NCI-H1417 treated with DMSO at 0.1 percent for 48 hours (cell line): ENCODE measurements around the gene RERE.
A peak's percentile ranks its signal among the peaks of the same experiment; 100 is the strongest.

Experiments
- DNase-seq: peaks from one replicate; lab custom pipeline; 2025; lab: John Stamatoyannopoulos, UW

The RERE gene

GRCh38 chr1:8540971-8541370, 276.5 kb downstream of the RERE start:
- no peak for DNase-seq

GRCh38 chr1:8540261-8540941, 277.0 kb downstream of the RERE start:
- no peak for DNase-seq

DNA sequence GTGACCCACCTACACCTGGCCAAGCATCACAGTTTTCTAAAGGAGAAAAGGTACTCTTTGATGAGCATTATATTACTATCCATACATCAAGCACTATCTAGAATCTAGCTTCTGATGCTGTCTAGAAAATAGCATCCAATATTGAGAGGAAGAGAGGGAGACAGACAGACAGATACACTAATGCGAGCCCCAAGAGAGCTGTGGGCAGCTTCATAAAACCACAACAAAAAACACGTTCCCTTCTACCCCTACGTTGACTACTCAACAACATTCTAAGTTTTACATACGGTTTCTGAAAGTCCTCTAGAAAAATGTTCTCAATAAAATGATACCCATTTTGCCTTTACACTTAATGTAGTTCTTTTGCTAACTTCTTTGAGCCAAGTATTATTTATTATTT, 277.8 kb downstream of the RERE start:
- no peak for DNase-seq

- no peak for DNase-seq
These were observed 278.9 kb downstream of the RERE start for GRCh38 chr1:8538502-8538901.

- DNase-seq, result no peak
These were observed 279.4 kb downstream of the RERE start for GRCh38 chr1:8537991-8538390.

DNA sequence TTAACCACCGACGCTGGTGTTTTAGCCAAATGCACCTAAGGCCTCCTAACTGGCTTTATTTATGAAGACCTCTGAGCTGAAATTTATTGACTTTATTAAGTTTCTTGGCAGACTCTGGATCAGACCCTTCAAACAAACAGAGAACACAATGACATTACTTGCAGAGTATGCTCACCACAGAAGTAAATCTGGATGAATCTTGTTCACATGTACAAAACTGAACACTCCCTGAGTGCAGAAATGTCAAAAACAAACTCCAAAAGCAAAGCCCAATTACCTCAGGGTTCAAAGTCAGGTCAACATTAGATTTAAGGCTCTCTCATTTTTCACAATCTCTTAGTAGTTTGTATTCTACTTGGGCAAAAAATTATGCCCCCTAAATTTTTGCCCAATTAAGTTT, 280.9 kb downstream of the RERE start:
- no peak for DNase-seq

GRCh38 chr1:8533907-8534306, 283.5 kb downstream of the RERE start:
- no peak for DNase-seq

GRCh38 chr1:8533124-8533523, 284.3 kb downstream of the RERE start:
- DNase-seq, result no peak

DNA sequence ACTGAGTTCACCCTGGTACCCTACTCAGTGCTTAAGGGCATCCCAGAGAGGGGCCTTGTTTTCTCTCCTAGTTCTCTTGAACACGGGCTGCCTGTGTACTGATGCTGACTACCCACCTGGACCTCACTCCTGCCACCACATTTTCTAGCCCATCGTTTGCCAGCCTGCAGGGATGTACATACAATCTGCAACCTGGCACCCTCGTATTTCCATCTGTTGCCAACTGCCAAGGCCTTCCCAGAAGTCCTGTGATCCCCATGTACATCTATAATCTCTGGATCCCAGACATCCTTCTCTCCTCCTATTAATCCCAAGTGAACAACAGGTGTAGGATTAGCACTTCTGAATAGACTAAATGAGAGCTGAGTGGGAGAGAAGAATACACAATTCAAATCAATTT, 287.5 kb downstream of the RERE start:
- no peak for DNase-seq

DNA sequence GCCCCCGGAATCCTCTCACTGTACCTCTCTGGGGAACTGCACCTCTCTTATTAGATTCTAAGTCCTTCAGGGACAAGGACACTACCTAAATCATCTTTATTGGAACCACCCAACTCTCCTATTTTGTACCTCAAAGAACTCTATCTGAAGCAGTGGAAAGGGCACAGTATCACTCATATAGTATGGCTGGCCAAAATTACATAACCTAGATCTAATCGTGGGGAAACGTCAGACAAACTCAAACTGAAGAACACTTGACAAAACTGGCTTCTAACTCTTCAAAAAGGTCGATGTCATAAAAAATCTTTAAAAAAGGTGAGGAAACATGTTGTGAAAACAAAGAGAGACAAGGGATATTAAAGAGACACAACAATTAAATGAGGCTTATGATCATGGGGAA, 289.5 kb downstream of the RERE start:
- no peak for DNase-seq

DNA sequence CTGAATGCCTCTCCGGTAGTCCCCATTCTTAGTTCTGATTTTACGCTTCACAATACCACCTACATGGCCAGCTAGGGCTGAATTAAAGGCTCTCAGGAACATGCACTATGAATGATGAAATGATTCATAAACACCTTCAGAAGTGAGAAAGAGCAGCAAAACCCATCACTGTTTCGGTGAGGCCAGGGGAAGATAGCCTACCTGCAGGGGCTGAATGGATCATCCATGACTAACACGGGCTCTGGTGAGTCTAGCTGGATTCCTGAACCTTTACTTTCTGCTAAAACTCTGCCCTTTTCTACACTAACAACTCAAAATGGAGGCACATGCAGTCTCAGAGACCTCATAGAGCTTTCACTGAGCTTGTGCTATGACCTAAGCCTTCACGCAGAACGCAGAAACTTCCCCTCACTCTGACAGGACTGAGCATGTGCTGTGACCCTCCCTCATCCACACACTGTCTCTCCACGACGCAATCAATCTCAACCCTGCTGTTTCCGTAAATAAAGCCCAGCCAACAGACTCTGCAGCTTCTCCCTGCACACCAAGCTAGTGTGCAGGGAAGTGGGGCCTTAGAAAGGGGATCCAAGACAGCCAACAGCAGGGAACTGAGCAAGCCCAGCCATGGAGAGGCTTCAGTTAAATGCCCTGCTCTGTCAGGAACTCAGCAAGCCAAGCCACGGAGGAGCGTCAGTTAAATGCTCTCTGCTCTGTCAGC, 291.7 kb downstream of the RERE start:
- DNase-seq, result peak; percentile 93

GRCh38 chr1:8525216-8525557, 292.3 kb downstream of the RERE start:
- DNase-seq, result no peak

DNA sequence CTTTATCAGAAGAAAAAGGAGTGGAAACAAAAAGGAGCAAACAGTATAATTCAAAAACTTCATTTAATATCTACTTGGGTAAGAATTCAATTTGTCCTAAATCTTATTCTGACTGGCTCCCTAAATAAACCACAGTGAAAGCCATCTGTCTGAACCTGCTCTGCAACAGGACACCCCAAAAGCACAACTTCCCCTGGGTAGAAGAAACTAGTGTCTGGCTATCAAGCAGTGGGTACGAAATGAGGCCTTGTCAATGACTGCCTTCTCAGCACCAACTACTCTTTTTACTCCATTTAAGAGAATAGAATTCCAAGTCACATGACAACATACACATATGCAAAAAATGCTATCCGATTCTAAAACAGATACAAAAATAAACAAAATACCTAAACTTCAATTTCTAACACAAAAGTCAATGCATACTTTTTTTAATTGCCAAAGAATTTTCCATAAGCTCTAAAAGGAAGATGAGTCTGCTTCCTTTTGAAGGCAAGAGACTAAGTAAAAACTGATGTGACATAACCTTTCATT, 292.7 kb downstream of the RERE start:
- DNase-seq, result no peak

DNA sequence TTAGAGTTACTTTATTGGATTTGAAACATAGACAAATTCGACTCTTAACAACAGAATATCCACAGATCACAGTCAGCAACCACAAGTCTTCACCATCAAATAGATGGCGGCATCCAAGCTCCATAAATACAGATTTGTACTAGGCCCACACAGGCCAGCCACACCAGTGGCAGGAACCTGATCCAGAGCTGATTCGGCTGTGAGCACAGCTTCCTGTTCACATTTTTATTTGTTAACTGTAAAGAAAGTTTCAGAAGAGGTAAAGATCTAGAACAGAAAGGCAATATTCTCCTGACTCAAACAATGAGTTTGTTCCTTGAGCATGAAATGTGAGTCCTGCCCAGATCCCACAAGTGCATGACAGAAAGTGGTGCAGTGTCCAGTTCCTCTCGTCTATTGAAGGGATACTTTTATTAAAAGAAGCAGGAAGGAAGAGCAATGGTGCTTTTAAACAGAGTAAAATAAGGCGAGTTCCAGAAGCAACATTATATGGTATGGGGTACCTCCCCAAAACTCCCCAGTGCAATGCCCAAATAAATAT, 293.7 kb downstream of the RERE start:
- no peak for DNase-seq

GRCh38 chr1:8520483-8520966, 296.9 kb downstream of the RERE start:
- no peak for DNase-seq

DNA sequence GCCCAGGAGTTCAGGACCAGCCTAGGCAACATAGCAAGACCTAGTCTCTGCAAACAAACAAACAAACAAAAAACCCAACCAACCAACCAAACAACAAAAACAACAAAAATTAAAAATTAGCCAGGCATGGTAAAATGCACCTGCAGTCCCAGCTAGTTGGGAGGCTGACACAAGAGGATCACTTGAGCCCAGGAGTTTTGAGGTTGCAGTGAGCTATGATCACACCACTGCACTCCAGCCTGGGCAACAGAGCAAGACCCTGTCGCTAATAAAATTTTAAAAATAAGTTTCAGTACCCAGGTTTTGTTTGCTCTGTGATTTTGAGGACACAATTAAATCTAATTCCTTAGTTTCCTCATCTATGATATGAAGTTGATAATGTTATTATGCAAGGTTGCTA, 298.3 kb downstream of the RERE start:
- DNase-seq, result no peak

DNA sequence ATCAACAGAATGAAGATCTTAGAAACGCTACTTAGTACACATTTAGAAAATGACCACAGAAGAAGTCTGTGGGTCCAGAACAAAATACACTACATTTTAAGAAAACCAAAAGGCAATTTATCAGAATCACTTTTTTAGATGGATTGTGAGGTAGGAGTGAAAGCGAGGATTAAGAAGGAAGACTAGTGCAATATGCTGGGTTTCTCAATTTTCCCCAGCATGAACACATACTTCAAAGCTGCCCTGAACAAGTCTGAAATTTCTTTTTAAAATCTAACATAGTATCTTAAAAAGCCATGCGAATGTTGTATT, 299.0 kb downstream of the RERE start:
- no peak for DNase-seq

GRCh38 chr1:8517661-8518489, 299.6 kb downstream of the RERE start:
- DNase-seq, result no peak

GRCh38 chr1:8516793-8517556, 300.5 kb downstream of the RERE start:
- no peak for DNase-seq

GRCh38 chr1:8516278-8516777, 301.1 kb downstream of the RERE start:
- DNase-seq, result no peak

DNA sequence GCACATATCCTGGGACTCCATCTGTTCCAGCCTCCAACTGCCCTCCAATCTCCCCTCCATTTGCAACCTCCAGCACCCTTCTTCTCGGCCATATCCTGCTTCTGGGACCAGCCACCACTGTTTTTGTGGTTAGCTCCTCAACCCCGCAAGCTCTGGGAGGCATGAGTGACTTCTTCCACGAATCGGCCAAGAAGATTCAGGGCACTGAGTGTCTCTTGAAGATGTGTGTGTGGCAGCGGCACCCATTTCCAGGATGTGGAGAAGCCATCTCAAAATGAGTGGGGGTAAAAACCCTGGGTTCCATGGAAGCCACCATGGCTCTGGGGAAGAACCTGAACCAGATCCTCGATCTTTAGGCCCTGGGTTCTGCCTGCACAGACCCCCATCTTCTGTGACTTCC, 304.9 kb downstream of the RERE start:
- DNase-seq, result no peak
